Measurements from ENCODE around the gene PANK1. TPM values are rescaled to one million over a fixed set of nuclear protein-coding genes. Genes with fewer than 3 reads are reported as not detected.

The PANK1 gene
- total RNA-seq = 10 to 100 TPM in 1 of 4 donors, 1 to 10 TPM in 2, under 1 TPM in 1; under 0.01 to 25.9 (median 2.6) TPM

- DNase-seq = peak; percentile 57 to 61
- no peak for TF ChIP-seq CTCF (IDR thresholded peaks at IDR 0.05)
- TF ChIP-seq POLR2A (IDR thresholded peaks at IDR 0.05) = peak in 1 of 2 donors; percentile 21
- intact Hi-C loops (cut with DNase I; ENCODE audit: low total_unique reads) = no loop called here
These were observed at the start of gene PANK1 for GRCh38 chr10:89644967-89645741. PANK1 (minus strand) TSS chr10:89645242; CDS start chr10:89644891, 351 bp downstream.

GRCh38 chr10:89693176-89693575 lies 48.1 kb upstream of the PANK1 start:
- intact Hi-C loops (cut with DNase I; ENCODE audit: low total_unique reads) = no loop called here
- H3K4me1 ChIP-seq = no peaks in the 10 kb centered on the region
- H3K27me3 ChIP-seq = no peaks in the 10 kb centered on the region
- DNase-seq = no peak
- no peak for TF ChIP-seq POLR2A (IDR thresholded peaks at IDR 0.05)
- TF ChIP-seq CTCF (IDR thresholded peaks at IDR 0.05) = no peak
- H3K27ac ChIP-seq = no peak overlapping the region
- H3K4me3 ChIP-seq = no peak overlapping the region
- H3K9me3 ChIP-seq = no peaks in the 10 kb centered on the region
- no peaks in the 10 kb centered on the region for H3K36me3 ChIP-seq

More at GRCh38 chr10:89644967-89645741, at the start of gene PANK1:
- Histone ChIP-seq H3K9me3 (no peaks in the 10 kb centered on the region), H3K4me1 (peaks cover 0 to 6% of the 10 kb centered on the region in 2 donors), H3K27ac (peak within 1 kb of the TSS; percentile 79 to 89), H3K36me3 (no peaks in the 10 kb centered on the region), H3K27me3 (no peaks in the 10 kb centered on the region), H3K4me3 (peak within 1 kb of the TSS; percentile 43 to 89)

- no peaks in the 10 kb centered on the region for H3K4me1 ChIP-seq
- H3K4me3 ChIP-seq = no peak overlapping the region
- H3K36me3 ChIP-seq = no peaks in the 10 kb centered on the region
- DNase-seq = no peak
- intact Hi-C loops (cut with DNase I; ENCODE audit: low total_unique reads) = no loop called here
- no peaks in the 10 kb centered on the region for H3K27me3 ChIP-seq
- TF ChIP-seq POLR2A (IDR thresholded peaks at IDR 0.05) (no peak), CTCF (IDR thresholded peaks at IDR 0.05) (no peak)
- no peak overlapping the region for H3K27ac ChIP-seq
- H3K9me3 ChIP-seq = no peaks in the 10 kb centered on the region
These were observed 47.4 kb upstream of the PANK1 start for GRCh38 chr10:89692416-89692815.

GRCh38 chr10:89690027-89690426 lies 45.0 kb upstream of the PANK1 start:
- Histone ChIP-seq H3K9me3 (no peaks in the 10 kb centered on the region), H3K27ac (no peak overlapping the region), H3K27me3 (no peaks in the 10 kb centered on the region), H3K4me1 (no peaks in the 10 kb centered on the region), H3K36me3 (no peaks in the 10 kb centered on the region), H3K4me3 (no peak overlapping the region)
- TF ChIP-seq POLR2A (IDR thresholded peaks at IDR 0.05) = no peak
- no peak for TF ChIP-seq CTCF (IDR thresholded peaks at IDR 0.05)
- DNase-seq = no peak
- intact Hi-C loops (cut with DNase I; ENCODE audit: low total_unique reads) = no loop called here

- Histone ChIP-seq H3K4me1 (no peaks in the 10 kb centered on the region), H3K36me3 (no peaks in the 10 kb centered on the region), H3K27me3 (no peaks in the 10 kb centered on the region), H3K4me3 (no peak overlapping the region), H3K27ac (no peak overlapping the region), H3K9me3 (no peaks in the 10 kb centered on the region)
- intact Hi-C loops (cut with DNase I; ENCODE audit: low total_unique reads) = loop anchor here (5.0 kb wide), 1 partner anchor 1734 kb away; no protein-coding TSS in a partner anchor
- no peak for DNase-seq
- TF ChIP-seq POLR2A (IDR thresholded peaks at IDR 0.05) (no peak), CTCF (IDR thresholded peaks at IDR 0.05) (no peak)
These were observed 40.9 kb upstream of the PANK1 start for GRCh38 chr10:89685936-89686335.

All from uterus (tissue), 4 donors.